Smooth muscle cell (in vitro differentiated cells): ENCODE results near the gene INPP5B. TPM values are rescaled to one million over a fixed set of nuclear protein-coding genes. Genes with fewer than 3 reads are reported as not detected.

Source experiments
- DNase-seq: peaks from one replicate; lab custom pipeline; 2025; ENCODE audit not compliant: unreplicated experiment; lab: John Stamatoyannopoulos, UW
- H2AFZ ChIP-seq: fragments of 200-600 bp; sonication (generic); 2 replicates; pipeline ENCODE4 v1.6.0; 2016; ENCODE audit warnings: antibody characterized with exemption, low read depth, mild to moderate bottlenecking
- H3F3A ChIP-seq: fragments of 200-600 bp; sonication (generic); 2 replicates; pipeline ENCODE4 v1.6.0; 2017; ENCODE audit warnings: antibody characterized with exemption, low read depth
- H3K27ac ChIP-seq: fragments of 200-600 bp; sonication (generic); 2 replicates; pipeline ENCODE4 v1.5.1; 2016; ENCODE audit warnings: low read depth, mild to moderate bottlenecking
- H3K27me3 ChIP-seq: fragments of 200-600 bp; sonication (generic); 2 replicates; pipeline ENCODE4 v1.6.1; 2016; ENCODE audit warnings: low read depth, mild to moderate bottlenecking
- H3K36me3 ChIP-seq: fragments of 200-600 bp; sonication (generic); 2 replicates; pipeline ENCODE4 v1.5.1; 2016; ENCODE audit warnings: low read depth
- H3K4me1 ChIP-seq: fragments of 200-600 bp; sonication (generic); 2 replicates; pipeline ENCODE4 v1.5.1; 2016; ENCODE audit warnings: low read depth
- H3K4me2 ChIP-seq: fragments of 200-600 bp; sonication (generic); 2 replicates; pipeline ENCODE4 v1.6.0; 2016; ENCODE audit warnings: mild to moderate bottlenecking
- H3K4me3 ChIP-seq: fragments of 200-600 bp; sonication (generic); 2 replicates; pipeline ENCODE4 v1.5.1; 2016; ENCODE audit warnings: mild to moderate bottlenecking
- H3K79me2 ChIP-seq: fragments of 200-600 bp; sonication (generic); 2 replicates; pipeline ENCODE4 v1.6.0; 2016; ENCODE audit warnings: low read depth, mild to moderate bottlenecking
- H3K9ac ChIP-seq: fragments of 200-600 bp; sonication (generic); 2 replicates; pipeline ENCODE4 v1.6.0; 2016; ENCODE audit warnings: low read depth
- H3K9me3 ChIP-seq: fragments of 200-600 bp; sonication (generic); replicated peaks from 2 replicates; pipeline ENCODE4 v1.5.1; 2016; ENCODE audit warnings: low read depth
- H4K20me1 ChIP-seq: fragments of 200-600 bp; sonication (generic); 2 replicates; pipeline ENCODE4 v1.6.0; 2016; ENCODE audit warnings: low read depth
- CTCF ChIP-seq: fragments of 200-600 bp; sonication (generic); IDR thresholded peaks from 2 replicates; pipeline ENCODE4 v1.5.1; 2017; ENCODE audit warnings: borderline replicate concordance, mild to moderate bottlenecking, antibody characterized with exemption; ENCODE audit not compliant: insufficient read depth, poor library complexity, severe bottlenecking
- WGBS: methylation state at CpG from one replicate; pipeline ENCODE4 v1.1.7; 2016; ENCODE audit warnings: low lambda C conversion rate; 5-methylcytosine and 5-hydroxymethylcytosine counted together
- polyA plus RNA-seq: library from polyadenylated mRNA; unstranded; fragments of >200 nt; fragmentation: Nextera tagmentation; extraction: Ambion mirVana; gene quantifications from 2 replicates; pipeline ENCODE4 v1.2.1, GENCODE V29; 2016
- total RNA-seq: library from RNA; depleted of rRNA; stranded (reverse); fragments of >200 nt; gene quantifications from 2 replicates; pipeline ENCODE4 v1.2.3, GENCODE V29; 2014

INPP5B gene
- total and polyA plus RNA-seq, 2 experiments from 2014 or later, result 6.7 to 11.0 TPM

- no peak overlapping the region for H3K4me3 ChIP-seq
These were observed 92.4 kb downstream of the INPP5B start for GRCh38 chr1:37854406-37854805.

GRCh38 chr1:37853157-37853556 lies 93.7 kb downstream of the INPP5B start:
- Histone ChIP-seq H3F3A (no peaks in the 10 kb centered on the region), H4K20me1 (peaks cover 69% of the 10 kb centered on the region), H3K9ac (no peak overlapping the region), H3K36me3 (no peaks in the 10 kb centered on the region), H2AFZ (no peak overlapping the region), H3K4me2 (no peak overlapping the region), H3K27me3 (no peaks in the 10 kb centered on the region), H3K79me2 (peaks cover 77% of the 10 kb centered on the region), H3K27ac (no peak overlapping the region), H3K9me3 (no peaks in the 10 kb centered on the region), H3K4me1 (peaks cover 3% of the 10 kb centered on the region), H3K4me3 (no peak overlapping the region)
- DNase-seq, result no peak
- no peak for TF ChIP-seq CTCF

More at GRCh38 chr1:37854406-37854805, 92.4 kb downstream of the INPP5B start:
- Histone ChIP-seq H3K4me1 (peaks cover 9% of the 10 kb centered on the region), H3K9me3 (no peaks in the 10 kb centered on the region), H2AFZ (no peak overlapping the region), H3F3A (no peaks in the 10 kb centered on the region), H4K20me1 (peaks cover 56% of the 10 kb centered on the region), H3K27ac (no peak overlapping the region), H3K36me3 (no peaks in the 10 kb centered on the region), H3K79me2 (peaks cover 81% of the 10 kb centered on the region), H3K4me2 (no peak overlapping the region), H3K9ac (no peak overlapping the region), H3K27me3 (no peaks in the 10 kb centered on the region)
- 87% methylated on average over 6 of the region's 6 CpGs for WGBS
- DNase-seq, result no peak
- TF ChIP-seq CTCF, result no peak

- peaks cover 82% of the 10 kb centered on the region for H4K20me1 ChIP-seq
- H3K9me3 ChIP-seq, result no peaks in the 10 kb centered on the region
- no peaks in the 10 kb centered on the region for H3K27me3 ChIP-seq
- H3K4me3 ChIP-seq, result no peak overlapping the region
- H3K27ac ChIP-seq, result no peak overlapping the region
- no peak for DNase-seq
- H3F3A ChIP-seq, result no peaks in the 10 kb centered on the region
- no peaks in the 10 kb centered on the region for H3K36me3 ChIP-seq
- no peak overlapping the region for H2AFZ ChIP-seq
- no peaks in the 10 kb centered on the region for H3K4me1 ChIP-seq
- peaks cover 71% of the 10 kb centered on the region for H3K79me2 ChIP-seq
- 93% methylated on average over 2 of the region's 2 CpGs for WGBS
- no peak for TF ChIP-seq CTCF
- no peak overlapping the region for H3K9ac ChIP-seq
- no peak overlapping the region for H3K4me2 ChIP-seq
These were observed 95.1 kb downstream of the INPP5B start for GRCh38 chr1:37851782-37852210.

- Histone ChIP-seq H4K20me1 (peaks cover 88% of the 10 kb centered on the region), H3K9ac (no peak overlapping the region), H3K4me2 (no peak overlapping the region), H3F3A (no peaks in the 10 kb centered on the region), H3K4me1 (no peaks in the 10 kb centered on the region), H3K27ac (no peak overlapping the region), H3K27me3 (no peaks in the 10 kb centered on the region), H3K4me3 (no peak overlapping the region), H3K79me2 (peaks cover 70% of the 10 kb centered on the region), H3K9me3 (no peaks in the 10 kb centered on the region), H3K36me3 (no peaks in the 10 kb centered on the region), H2AFZ (no peak overlapping the region)
- no peak for DNase-seq
- TF ChIP-seq CTCF, result no peak
These were observed 95.6 kb downstream of the INPP5B start for GRCh38 chr1:37851262-37851661.
